ENCODE measurements around the gene PRKCE. TPM values are rescaled to one million over a fixed set of nuclear protein-coding genes. Genes with fewer than 3 reads are reported as not detected.

PRKCE gene
- polyA plus RNA-seq, 3 donors, result 1.3 to 7.7 (median 2.3) TPM

GRCh38 chr2:45987856-45988255 is 336.4 kb downstream of the PRKCE start:
- no peak for DNase-seq
- Histone ChIP-seq H3K4me2 (replicated peaks; ENCODE audit: extremely low read depth, low read length, poor library complexity, severe bottlenecking) (no peak overlapping the region), H3K4me3 (replicated peaks in 1 of 3; ENCODE audit: low read depth in 2 of 3, low read length in 3 of 3) (no peak overlapping the region), H3K27me3 (ENCODE audit: control insufficient read depth in 2 of 2, insufficient read depth in 2 of 2, low read length in 2 of 2) (no peaks in the 10 kb centered on the region), H3K4me1 (ENCODE audit: control insufficient read depth in 1 of 2, insufficient read depth in 2 of 2, low read length in 2 of 2) (peaks cover 17 to 21% of the 10 kb centered on the region in 2 donors), H3K9ac (ENCODE audit: insufficient read depth, low read length, poor library complexity, severe bottlenecking) (no peak overlapping the region), H3K27ac (ENCODE audit: low read depth in 1 of 2, low read length in 2 of 2) (no peak overlapping the region), H2AFZ (ENCODE audit: insufficient read depth, low read depth, low read length, poor library complexity, severe bottlenecking) (no peak overlapping the region), H3K9me3 (replicated peaks in 1 of 2; ENCODE audit: control insufficient read depth in 1 of 2, insufficient read depth in 1 of 2, low read length in 2 of 2) (no peaks in the 10 kb centered on the region), H3K79me2 (ENCODE audit: insufficient read depth, low read length) (no peaks in the 10 kb centered on the region), H4K20me1 (ENCODE audit: insufficient read depth, low read length) (no peaks in the 10 kb centered on the region), H3K36me3 (replicated peaks in 1 of 2; ENCODE audit: control insufficient read depth in 1 of 2, insufficient read depth in 2 of 2, low read length in 2 of 2) (peaks cover 6 to 24% of the 10 kb centered on the region in 2 donors)
- Mint-ChIP-seq H3K36me3 (peaks cover 33 to 44% of the 10 kb centered on the region in 2 donors), H3K27ac (no peak overlapping the region), H3K9me3 (no peaks in the 10 kb centered on the region), H3K4me3 (no peak overlapping the region), H3K27me3 (ENCODE audit: low read depth in 3 of 3) (peaks cover 0 to 2% (median 1%) of the 10 kb centered on the region in 3 donors), H3K4me1 (peaks cover 34% of the 10 kb centered on the region)
- intact Hi-C loops (cut with micrococcal nuclease), result no loop called here
- WGBS (ENCODE audit: insufficient coverage), result 90% methylated on average over 2 of the region's 2 CpGs
- no peak for TF ChIP-seq CTCF (IDR thresholded peaks at IDR 0.05)

GRCh38 chr2:45988879-45989278 is 337.4 kb downstream of the PRKCE start:
- no peaks in the 10 kb centered on the region for H3K9me3 ChIP-seq (replicated peaks in 1 of 2; ENCODE audit: control insufficient read depth in 1 of 2, insufficient read depth in 1 of 2, low read length in 2 of 2)
- Mint-ChIP-seq H3K4me1 (peaks cover 36% of the 10 kb centered on the region), H3K9me3 (no peaks in the 10 kb centered on the region), H3K4me3 (no peak overlapping the region), H3K36me3 (peaks cover 30 to 43% of the 10 kb centered on the region in 2 donors), H3K27me3 (ENCODE audit: low read depth in 3 of 3) (peaks cover 0 to 2% (median 0%) of the 10 kb centered on the region in 3 donors), H3K27ac (no peak overlapping the region)
- no peak overlapping the region for H2AFZ ChIP-seq (ENCODE audit: insufficient read depth, low read depth, low read length, poor library complexity, severe bottlenecking)
- H3K4me3 ChIP-seq (replicated peaks in 1 of 3; ENCODE audit: low read depth in 2 of 3, low read length in 3 of 3), result no peak overlapping the region
- H3K27me3 ChIP-seq (ENCODE audit: control insufficient read depth in 2 of 2, insufficient read depth in 2 of 2, low read length in 2 of 2), result no peaks in the 10 kb centered on the region
- no peak for TF ChIP-seq CTCF (IDR thresholded peaks at IDR 0.05)
- no peak for DNase-seq
- intact Hi-C loops (cut with micrococcal nuclease), result no loop called here
- no peaks in the 10 kb centered on the region for H3K79me2 ChIP-seq (ENCODE audit: insufficient read depth, low read length)
- H3K36me3 ChIP-seq (replicated peaks in 1 of 2; ENCODE audit: control insufficient read depth in 1 of 2, insufficient read depth in 2 of 2, low read length in 2 of 2), result peaks cover 6 to 23% of the 10 kb centered on the region in 2 donors
- WGBS (ENCODE audit: insufficient coverage), result 96% methylated on average over 7 of the region's 7 CpGs
- H3K9ac ChIP-seq (ENCODE audit: insufficient read depth, low read length, poor library complexity, severe bottlenecking), result no peak overlapping the region
- no peak overlapping the region for H3K4me2 ChIP-seq (replicated peaks; ENCODE audit: extremely low read depth, low read length, poor library complexity, severe bottlenecking)
- H3K27ac ChIP-seq (ENCODE audit: low read depth in 1 of 2, low read length in 2 of 2), result no peak overlapping the region
- no peaks in the 10 kb centered on the region for H4K20me1 ChIP-seq (ENCODE audit: insufficient read depth, low read length)
- peaks cover 17 to 26% of the 10 kb centered on the region in 2 donors for H3K4me1 ChIP-seq (ENCODE audit: control insufficient read depth in 1 of 2, insufficient read depth in 2 of 2, low read length in 2 of 2)
